Dermis microvascular lymphatic vessel endothelial cell (primary cell): ENCODE results near the gene PRG3. TPM values are rescaled to one million over a fixed set of nuclear protein-coding genes. Genes with fewer than 3 reads are reported as not detected.
"Not testable (repeated sequence)": the region's sequence is repeated elsewhere in the genome, so short reads cannot be mapped to it uniquely, and the experiment has no call there.

Experiments used
- DNase-seq, 2 donors: peaks; one replicate each; pipeline versions ENCODE4 v3.0.0 to v3.0.0-alpha.2; 2010; ENCODE audit warnings: low read depth in 2 of 2
- total RNA-seq: library from RNA; depleted of rRNA; stranded (reverse); fragments of >200 nt; gene quantifications from 2 replicates; pipeline ENCODE4 v1.2.1, GENCODE V29; 2014

PRG3 gene
- total RNA-seq, 1 donor from 2014 or later = not detected

DNA sequence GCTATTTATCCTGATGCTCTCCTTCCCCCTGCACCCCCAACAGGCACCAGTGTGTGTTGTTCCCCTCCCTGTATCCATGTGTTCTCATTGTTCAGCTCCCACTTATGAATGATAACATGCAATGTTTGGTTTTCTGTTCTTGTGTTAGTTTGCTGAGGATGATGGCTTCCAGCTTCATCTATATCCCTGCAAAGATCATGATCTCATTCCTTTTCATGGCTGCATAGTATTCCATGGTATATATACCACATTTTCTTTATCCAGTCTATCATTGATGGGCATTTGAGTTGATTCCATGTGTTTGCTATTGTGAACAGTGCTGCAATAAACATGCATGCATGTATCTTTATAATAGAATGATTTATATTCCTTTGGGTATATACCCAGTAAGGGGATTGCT, 19.5 kb downstream of the PRG3 start:
- DNase-seq = not testable (repeated sequence)

DNA sequence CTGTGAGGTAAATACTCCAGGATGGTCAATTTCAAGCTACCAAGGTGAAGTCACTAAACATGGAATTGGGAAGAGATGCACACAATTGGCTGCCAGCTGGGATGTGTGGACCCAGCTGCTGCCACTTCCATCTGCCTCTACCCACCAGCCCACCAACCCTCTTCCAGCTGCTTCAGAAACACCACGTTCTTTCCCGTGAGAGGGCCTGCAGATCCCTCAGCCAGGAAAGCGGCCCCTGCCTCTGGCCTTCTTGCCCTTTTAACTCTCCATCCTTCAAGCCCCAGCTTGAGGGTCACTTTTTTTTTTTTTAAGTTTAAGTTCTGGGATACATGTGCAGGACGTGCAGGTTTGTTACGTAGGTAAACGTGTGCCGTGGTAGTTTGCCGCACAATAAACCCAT, 20.0 kb downstream of the PRG3 start:
- no peak for DNase-seq

DNA sequence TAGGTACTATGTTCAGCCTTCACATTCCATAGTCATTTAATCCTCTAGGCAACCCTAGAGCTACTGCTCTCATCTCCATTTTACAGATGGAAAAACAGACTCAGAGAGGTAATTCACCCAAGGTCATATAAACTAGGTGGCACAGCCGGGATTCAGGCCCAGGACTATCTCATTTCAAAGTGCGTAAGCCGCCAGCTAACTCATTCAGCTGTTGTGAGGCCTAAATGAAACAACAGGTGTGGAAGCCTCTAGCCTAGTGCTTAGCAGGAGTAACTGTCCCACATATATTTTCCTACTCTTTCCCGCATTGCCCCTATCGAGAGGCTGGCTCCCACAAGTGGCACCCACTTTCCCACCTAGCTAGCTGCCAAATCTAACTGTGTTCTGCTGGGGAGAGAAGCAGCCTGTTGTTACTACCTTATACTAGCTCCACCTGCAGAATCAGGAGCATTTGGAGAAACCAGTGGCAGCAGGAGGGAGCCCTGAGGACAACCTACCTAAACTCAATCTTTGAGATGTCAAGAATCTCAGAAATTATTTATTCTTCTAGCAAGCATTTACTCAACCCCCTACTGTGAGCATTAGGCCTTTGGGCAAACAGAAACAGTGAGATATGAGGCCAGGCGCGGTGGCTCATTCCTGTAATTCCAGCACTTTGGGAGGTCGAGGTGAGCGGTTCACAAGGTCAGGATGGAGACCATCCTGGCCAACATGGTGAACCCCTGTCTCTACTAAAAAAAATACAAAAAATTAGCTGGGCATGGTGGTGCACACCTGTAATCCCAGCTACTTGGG, 20.9 kb downstream of the PRG3 start:
- no peak for DNase-seq

DNA sequence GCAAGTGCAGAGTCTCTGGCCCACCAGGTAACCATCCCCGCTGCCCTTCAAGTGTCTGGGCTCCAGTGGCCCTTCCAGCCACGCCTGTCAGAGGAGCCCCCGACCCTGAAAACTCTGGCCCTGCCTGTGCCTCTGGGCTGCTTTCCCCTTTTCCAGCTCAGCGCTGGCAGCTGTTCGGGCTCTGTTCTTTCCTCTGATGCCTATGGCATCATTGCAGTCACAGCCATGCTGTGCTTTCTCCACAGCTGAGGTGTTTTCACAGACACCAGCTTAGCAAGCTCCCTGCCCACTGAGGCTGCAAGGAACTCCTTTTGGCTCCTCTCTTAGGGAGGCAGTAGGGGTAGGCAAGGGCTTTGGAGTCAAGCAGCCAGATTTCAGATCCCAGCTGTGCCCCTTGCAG, 21.6 kb downstream of the PRG3 start:
- no peak for DNase-seq

DNA sequence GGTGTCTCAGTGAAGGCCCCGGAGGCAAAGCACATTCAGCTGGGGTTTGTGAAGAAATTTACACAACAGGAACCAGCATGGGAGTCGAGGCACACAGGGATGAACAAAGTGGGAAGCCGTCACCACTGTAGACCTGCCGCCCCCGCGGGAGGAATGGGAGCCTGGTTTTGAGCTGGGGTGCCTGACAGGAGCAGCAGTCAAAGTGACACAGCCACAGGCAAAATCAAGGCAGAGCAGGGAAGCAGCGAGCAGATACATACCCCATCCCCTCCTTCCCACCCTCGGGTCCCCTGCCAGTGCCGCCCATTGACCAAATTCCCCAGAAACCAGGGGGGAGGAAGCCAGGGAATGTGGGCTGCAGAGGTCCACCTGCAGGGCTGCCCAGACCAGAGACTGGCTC, 22.0 kb downstream of the PRG3 start:
- DNase-seq = no peak

DNA sequence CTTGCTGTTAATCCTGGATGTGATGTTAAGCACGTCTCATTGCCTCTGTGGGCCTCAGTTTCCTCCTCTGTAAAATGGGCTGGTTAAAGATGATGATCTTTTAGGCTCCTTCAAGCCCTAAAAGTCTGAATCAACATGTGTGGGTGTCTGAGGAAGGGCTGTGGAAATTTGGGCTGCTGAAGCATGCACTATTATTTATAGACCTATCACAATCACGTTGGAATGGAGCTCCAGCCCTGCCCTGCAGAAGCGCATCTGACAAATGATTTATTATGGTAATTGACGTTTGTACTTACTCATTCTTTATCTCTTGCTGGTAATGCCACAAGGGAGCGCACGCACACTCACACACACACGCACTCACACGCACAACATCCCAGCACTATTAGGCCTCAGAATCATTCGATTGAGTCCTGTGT, 22.4 kb downstream of the PRG3 start:
- DNase-seq = no peak

DNA sequence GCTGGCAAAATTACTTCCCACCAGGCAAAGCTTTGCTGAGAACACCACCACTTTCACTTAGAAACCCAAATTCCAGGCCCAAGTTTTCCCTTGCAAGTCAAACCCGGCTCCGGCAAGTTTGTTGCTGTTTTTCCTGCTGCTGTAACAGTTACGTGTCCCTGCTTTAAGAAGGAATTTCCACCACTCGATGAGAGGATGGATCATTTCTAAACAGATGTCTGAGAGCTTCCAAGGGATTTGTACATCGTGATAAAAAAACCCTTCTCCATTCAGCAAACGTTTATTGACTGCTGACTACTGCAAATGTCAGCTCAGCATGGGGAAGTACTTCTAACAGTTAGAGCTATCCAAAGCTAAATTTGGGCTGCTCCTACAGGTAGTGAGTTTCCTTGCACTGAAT, 23.1 kb downstream of the PRG3 start:
- no peak for DNase-seq

DNA sequence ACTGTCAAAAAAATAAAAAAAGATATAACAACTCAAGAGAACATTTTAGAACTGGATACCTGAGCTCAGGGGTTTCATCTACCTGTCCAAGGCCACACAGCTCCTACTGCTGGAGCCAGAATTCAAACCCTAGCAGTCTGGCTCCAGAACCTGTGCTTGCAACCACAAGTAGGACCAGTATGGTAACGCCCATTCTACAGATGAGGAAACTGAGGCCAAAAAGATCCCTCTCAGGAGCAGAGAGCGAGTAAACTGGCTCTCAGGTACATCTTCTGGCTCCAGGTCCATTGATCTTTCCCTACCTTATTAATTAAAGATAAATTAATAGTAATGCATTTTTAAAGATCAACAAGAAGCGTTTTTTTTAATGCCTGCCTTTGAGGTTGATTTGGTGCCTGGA, 23.6 kb downstream of the PRG3 start:
- DNase-seq = no peak

DNA sequence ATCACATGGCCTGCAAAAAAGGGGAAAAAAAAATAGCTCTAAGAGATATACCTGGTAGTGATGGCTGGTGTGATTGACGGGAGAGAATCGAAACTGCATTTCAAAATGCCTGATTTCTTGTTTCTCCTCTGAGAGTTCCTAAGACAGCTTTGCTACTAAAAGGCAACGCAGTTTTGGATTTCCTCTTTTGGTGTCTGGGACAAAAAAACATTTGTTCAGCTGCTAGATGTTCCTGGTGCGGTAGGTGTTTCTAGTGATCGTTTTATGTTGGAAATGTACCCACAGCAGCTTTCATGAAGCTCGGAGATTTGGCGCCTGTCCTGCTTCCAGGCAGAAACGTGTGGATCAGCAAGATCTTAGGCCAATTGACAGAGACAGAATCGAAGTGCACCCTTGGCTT, 24.7 kb downstream of the PRG3 start:
- no peak for DNase-seq

DNA sequence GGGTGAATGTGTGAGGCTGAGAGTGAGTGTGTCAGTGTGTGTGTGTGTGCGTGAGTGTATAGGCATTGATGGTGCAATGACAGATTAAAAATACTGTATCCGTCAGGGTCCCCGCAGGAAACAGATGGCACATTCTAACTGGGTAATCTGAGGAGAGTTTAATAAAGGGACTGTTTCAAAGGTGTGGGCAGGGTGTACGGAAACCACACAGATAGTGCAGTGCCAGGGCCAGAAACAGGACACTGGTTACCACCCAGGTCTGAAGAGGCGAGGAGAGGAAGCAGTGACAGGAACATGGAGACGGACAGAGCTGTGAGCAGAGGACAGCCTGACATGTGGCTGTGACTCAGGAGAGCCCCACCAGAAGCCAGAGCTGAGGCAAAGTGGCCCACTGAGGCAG, 26.3 kb downstream of the PRG3 start:
- no peak for DNase-seq

DNA sequence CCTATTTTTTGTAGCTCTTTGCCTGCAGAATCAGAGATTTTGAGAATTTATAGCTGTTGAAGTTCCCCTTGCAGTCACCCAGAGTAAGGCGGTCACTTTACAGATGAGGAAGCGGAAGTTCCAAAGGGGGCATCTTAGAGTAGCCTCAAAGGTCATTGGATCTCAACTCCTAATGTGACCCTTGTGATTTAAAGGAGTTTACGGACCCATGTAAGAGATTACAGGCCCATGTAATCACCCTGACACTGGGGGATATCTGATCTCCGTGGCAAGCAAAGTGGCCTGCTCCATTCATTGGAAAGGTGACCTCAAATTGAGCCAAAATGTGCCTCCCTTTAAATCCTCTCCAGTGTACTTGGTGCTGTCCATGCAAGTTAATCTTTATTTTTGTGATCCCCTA, 27.1 kb downstream of the PRG3 start:
- DNase-seq = no peak

DNA sequence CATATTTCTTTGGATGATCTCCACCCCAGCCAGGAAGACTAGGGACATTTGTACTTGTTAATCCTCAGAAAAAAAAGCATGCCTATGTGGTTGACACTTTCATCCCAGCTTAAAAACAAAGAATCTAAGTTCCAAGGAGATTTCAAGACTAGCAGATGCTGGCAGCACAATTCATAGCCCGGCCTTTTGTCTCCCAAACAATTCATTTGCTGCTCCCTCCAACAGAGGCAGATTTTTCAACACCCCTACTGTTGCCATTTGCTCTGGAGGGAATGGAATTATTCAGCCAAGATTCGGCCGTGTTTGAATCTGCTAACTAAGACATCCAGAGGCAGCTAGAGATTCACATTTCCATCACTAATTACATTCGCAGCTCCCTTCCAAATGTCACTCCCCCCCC, 27.5 kb downstream of the PRG3 start:
- no peak for DNase-seq

DNA sequence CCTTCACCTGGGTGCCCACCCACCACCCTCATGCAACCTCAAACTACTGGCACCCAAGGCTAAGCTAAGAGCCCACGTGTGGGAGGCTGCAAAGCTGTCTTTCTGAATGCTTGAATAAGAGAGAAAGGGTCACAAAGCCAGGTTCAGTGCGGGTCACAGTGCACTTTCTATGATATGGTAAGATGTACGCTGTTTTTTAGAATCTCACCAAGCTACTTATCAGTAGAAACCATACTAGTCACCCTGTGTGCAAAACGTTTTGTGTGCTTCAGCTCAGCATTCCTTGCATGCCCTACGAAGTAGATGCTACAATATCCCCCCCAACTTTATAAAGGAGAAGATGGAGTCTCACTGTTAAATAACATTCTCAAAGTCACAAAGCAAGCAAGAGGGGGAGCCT, 27.9 kb downstream of the PRG3 start:
- no peak for DNase-seq

DNA sequence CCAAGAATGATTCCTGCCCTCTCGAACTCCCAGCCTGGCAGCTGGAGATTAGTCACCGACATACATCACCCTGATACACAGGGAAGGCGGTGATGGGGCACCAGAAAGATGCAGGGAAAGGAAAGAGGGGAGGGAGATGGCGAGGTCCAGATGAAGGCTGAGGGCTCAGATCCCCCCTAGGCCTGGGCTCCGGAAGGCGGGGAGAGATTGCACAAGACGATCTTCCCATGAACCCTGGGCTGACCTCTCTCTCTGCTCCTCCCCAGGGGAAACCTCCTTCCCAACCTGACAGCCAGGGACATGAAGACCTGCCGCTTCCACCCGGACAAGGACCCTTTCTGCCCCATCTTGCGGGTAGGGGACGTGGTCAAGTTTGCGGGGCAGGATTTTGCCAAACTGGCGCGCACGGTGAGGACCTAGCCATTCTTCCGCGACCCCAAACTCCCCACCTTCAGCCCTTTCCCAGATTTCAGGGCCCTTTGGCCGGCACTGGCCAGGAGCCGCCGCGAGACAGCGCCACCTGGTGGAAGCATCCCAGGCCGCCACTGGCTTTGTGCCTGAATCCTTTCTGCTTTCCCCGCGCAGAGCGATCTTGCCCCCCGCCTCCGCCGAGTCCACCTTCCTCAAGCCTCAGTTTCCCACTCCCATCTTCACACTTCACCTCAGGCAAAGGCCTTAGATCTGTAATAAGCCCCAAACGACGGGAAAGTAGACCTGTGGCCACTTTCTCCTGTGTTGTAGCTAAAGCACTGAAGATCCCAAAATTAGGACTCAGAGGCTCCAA, 31.3 kb downstream of the PRG3 start:
- DNase-seq = peak; percentile 3 to 48

DNA sequence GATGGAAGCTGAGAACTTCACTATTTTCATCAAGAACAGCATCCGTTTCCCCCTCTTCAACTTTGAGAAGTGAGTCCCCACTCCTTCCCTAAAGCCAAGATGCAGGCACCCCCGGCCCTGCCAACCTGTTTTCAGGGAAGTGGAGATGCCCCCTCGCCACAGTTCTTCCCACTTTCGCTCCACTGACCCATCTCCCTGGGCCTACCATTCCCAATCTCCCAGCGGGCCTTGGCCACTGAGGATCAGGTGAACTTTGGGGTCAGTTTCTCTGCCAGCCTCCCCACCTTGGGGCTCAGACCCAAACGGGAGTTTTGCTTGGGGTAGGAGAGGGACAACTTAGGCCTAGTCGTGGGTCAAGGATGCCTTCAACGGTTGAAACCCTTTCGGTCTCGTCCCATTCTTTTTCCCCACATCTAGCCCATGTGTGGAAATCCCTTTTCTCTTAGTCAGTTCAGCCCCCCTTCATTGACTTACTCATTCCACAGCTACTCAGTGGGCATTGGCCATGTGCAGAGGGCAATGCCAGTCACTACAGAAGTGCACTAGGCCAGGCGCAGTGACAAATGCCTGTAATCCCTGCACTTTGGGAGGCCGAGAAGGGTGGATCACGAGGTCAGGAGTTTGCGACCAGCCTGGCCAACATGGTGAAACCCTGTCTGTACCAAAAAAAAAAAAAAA, 32.2 kb downstream of the PRG3 start:
- DNase-seq = no peak

DNA sequence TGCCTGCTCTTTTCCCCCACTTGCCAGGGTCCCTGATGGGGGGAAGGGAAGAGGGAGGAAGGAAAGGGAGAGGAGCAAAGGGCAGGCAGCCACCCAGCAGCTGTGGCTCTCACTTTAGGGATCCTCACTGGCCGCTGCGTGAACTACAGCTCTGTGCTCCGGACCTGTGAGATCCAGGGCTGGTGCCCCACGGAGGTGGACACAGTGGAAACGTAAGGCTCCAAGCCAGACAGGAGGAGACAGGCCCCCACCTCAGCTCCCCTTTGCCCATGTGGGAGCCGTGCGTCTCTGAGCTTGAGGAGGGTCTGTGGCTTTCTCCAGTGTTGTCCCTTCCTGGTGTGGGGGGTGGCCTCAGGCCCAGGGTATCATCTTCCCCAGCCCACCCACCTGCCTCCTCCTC, 32.9 kb downstream of the PRG3 start:
- no peak for DNase-seq

DNA sequence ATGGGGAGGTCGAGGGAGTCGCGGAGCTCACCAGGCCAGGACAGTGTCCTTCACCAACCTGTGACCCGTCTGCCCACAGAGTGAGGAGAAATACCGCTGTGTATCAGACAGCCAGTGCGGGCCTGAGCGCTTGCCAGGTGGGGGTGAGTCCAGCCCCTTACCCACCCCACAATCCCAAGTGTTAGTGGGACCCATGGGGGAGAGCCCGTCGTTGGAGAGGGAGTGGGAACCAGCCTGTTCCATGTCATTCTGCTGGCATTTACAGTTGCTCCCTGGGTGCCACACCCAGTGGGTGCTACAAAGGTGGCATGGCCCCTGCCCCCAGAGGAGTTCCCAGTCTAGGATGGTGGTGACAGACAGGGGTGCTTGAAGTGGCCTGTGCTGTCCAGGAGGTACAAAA, 33.6 kb downstream of the PRG3 start:
- no peak for DNase-seq

DNA sequence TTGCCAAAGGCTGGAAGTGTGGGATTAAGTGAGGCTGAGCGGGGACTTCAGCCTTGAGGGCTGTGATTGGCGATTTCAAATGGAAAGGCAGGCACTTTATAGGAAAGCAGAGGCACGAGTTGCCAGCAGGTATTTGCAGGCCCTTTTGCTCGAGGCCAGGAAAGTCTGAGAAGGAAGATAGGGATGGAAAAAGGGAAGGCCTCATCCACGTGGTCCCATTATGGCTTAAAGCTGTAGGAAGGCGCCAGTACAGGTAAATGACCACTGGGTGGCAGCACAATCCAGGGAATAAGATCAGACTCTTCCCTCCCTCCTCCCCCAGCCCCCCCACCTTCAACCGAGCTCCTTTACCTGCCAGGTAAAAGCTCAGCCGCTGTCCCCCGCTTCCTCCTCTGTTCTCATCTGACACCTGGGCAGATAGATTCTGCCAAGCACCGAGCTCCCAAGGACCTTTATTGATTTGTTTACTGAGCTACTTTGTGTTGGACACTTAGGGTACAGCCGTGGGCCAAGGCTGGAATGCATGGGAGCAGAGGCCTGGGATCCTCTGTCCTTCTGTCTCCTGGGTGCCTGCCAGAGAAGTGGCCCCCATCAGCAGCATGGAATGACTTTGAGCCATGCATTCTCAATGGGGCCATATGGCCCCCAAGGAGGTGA, 35.3 kb downstream of the PRG3 start:
- DNase-seq = peak; percentile 52 to 75

DNA sequence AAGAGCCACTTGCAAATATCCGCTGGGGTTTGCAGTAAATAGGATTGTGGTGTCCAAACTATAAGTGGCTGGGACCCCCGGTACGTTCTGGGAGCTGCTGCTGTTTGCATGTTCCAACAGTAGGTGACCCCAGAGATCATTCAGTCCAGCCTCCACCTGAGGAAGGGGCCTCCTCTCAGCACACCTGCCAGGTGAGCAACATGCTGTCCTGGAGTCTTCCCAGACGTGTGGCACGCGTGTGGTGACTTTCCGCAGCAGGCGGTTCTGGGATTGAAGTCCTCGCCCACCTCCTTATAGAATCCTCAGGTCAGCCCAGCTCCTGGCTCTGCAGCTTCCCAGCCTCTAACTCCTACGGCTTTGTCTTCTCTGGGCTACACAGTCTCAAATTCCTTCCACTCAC, 36.1 kb downstream of the PRG3 start:
- DNase-seq = no peak

DNA sequence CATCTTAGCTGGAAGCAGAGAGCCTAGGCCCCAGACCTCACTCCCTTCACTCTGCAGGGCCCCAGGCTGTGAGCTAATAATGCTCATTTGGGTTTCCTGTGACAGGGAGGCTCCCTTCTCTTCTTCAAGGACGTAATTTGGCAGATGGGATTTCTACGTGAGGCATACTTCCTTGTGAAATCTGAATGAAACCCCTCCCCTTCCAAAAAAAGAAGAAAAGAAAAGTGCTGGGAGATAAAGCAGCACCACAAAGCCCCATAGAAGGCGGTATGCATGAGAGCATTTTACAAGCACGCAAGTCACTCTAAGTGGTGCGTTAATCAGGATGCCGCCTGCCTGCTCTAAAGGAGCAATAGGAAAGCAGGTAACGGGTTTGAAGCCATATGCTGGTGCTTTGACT, 37.1 kb downstream of the PRG3 start:
- no peak for DNase-seq

DNA sequence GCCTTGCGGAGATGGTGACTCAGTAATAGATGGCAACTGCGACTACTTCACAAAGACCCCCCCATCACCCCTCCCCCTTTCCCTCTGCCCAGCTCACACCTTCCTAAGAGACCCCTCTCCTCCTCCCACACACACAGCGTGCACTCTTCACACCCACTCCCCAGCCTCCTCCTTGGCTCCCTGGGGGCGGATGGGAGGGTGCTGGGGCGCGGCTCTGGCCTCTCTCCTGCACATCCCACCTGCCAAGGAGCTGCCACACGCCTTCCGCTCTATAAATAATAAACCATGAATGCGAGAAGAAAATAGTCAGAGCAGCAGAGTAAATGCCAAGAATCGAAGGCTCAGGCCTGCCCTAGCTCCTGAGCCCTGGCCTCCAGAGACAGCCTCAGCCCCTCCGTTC, 38.2 kb downstream of the PRG3 start:
- no peak for DNase-seq

DNA sequence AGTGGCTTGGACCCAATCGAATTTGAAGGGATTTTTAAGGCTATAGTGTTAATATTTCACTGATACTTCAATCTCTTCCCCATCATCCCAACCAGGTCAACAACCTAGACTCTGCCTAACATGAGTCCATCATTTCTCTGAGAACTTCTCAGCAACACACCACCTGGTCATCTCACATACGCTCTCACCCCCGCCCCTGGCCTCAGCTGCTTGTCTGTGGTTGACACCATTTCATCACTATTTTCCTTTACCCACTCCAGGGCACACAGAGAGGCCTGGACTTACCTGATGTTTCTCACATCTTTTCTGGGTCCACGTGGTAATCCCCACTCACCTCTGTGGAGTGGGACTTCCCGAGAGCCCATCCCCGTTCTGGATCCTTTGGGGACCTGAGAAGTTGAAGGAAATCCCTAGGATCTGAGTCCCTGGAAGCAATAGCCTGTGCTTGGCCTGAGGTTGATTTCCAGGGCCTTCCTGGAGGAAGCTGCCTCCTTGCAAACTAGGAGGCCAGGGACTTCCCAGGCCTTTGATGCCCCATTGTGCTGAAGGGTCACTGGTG, 39.6 kb downstream of the PRG3 start:
- no peak for DNase-seq
